Adrenal gland (tissue), 5 donors: ENCODE data around the gene ZNF827.

ENCODE experiments used
- POLR2A ChIP-seq, 2 donors: fragments of 450-650 bp; IDR thresholded peaks; one replicate each; pipeline ENCODE4 v1.6.1; 2017; ENCODE audit warnings: antibody characterized with exemption in 2 of 2, mild to moderate bottlenecking in 2 of 2, moderate library complexity in 1 of 2
- TF ChIP-seq, protein P1 (sequence below), 6 experiments: fragments of 450-650 bp in 4 of 6; fragments of 200-600 bp in 2 of 6; sonication (generic) in 1 of 6; IDR thresholded peaks; 1 replicate in 5 of 6; 2 replicates in 1 of 6; pipeline versions ENCODE4 v1.5.1 to v1.8.0; 2016 to 2021; ENCODE audit warnings: antibody characterized with exemption in 6 of 6, mild to moderate bottlenecking in 2 of 6, moderate library complexity in 1 of 6
- donor health status: DM: no; HTN: no; CAD: no.

DNA sequence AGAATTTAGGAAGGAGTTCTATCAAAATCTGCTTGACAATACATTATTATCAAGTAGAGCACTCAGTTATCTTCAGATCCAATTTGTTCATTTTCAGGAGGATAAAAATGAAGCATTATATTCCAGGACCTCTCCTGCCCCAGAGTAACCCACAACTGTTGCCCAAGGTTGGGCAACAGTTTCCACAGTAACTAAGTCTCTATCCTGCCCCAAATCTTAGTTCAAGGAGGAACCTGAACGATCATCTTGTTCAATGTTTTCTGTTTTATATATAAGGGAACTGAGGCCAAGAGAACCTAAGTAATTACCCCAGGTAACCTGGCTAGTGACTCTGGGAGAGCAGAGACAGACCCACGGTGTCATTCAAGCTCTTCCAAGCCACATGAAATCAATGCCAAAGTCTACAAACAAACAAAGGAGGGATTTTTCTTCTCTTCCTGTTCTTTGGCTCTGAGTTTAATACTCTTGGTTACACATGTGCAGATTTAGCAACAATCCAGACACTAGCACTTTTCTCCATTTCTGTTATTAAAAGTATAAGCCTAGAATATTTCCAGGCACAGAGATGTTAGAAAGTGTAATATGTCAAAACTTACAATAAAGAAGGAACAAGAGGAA lies 153.1 kb downstream of the ZNF827 start:
- TF ChIP-seq, protein P1, sequence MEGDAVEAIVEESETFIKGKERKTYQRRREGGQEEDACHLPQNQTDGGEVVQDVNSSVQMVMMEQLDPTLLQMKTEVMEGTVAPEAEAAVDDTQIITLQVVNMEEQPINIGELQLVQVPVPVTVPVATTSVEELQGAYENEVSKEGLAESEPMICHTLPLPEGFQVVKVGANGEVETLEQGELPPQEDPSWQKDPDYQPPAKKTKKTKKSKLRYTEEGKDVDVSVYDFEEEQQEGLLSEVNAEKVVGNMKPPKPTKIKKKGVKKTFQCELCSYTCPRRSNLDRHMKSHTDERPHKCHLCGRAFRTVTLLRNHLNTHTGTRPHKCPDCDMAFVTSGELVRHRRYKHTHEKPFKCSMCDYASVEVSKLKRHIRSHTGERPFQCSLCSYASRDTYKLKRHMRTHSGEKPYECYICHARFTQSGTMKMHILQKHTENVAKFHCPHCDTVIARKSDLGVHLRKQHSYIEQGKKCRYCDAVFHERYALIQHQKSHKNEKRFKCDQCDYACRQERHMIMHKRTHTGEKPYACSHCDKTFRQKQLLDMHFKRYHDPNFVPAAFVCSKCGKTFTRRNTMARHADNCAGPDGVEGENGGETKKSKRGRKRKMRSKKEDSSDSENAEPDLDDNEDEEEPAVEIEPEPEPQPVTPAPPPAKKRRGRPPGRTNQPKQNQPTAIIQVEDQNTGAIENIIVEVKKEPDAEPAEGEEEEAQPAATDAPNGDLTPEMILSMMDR (IDR thresholded peaks at IDR 0.05): no peak
- no peak for TF ChIP-seq POLR2A (IDR thresholded peaks at IDR 0.05)
